ENCODE measurements around the gene FASN. TPM values are rescaled to one million over a fixed set of nuclear protein-coding genes. Genes with fewer than 3 reads are reported as not detected.

FASN gene
- total RNA-seq, 2 donors from 2014 or later = 16.3 to 388 TPM

DNA sequence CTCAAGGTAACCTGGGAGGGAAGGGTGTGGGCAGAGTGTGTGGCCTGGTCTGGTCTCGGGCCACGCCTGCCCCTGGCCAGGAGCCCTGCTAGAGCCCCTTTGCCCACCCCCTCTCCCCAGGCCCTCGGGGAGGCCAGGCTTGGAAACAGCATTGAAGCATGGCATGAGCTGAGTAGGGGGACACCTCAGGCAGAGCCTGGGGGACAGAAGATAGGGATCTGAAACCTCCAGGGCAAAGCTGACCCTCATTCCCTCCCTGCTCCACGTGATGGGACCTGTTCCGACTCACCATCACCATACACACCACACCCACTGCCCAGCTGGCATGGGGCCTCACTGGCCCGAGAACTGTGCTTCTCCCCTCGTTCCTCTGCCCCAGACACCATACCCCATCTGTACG is 48.9 kb downstream of the FASN start:
- Histone ChIP-seq H3K27me3 (no peaks in the 10 kb centered on the region), H3K36me3 (replicated peaks in 1 of 2; ENCODE audit: insufficient read depth in 1 of 2, low read depth in 2 of 2) (no peaks in the 10 kb centered on the region), H3K9me3 (no peaks in the 10 kb centered on the region), H3K27ac (no peak overlapping the region), H3K4me1 (peaks cover 38% of the 10 kb centered on the region), H3K4me3 (no peak overlapping the region)
- intact Hi-C loops (cut with DNase I) = no loop called here
- no peak for TF ChIP-seq POLR2A (IDR thresholded peaks at IDR 0.05)
- TF ChIP-seq, protein P1, sequence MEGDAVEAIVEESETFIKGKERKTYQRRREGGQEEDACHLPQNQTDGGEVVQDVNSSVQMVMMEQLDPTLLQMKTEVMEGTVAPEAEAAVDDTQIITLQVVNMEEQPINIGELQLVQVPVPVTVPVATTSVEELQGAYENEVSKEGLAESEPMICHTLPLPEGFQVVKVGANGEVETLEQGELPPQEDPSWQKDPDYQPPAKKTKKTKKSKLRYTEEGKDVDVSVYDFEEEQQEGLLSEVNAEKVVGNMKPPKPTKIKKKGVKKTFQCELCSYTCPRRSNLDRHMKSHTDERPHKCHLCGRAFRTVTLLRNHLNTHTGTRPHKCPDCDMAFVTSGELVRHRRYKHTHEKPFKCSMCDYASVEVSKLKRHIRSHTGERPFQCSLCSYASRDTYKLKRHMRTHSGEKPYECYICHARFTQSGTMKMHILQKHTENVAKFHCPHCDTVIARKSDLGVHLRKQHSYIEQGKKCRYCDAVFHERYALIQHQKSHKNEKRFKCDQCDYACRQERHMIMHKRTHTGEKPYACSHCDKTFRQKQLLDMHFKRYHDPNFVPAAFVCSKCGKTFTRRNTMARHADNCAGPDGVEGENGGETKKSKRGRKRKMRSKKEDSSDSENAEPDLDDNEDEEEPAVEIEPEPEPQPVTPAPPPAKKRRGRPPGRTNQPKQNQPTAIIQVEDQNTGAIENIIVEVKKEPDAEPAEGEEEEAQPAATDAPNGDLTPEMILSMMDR (IDR thresholded peaks at IDR 0.05) = no peak
- DNase-seq (no peak), ATAC-seq (no peak)
- WGBS, 2 donors = 79 to 82% methylated on average over 6 to 8 of the region's 8 CpGs

DNA sequence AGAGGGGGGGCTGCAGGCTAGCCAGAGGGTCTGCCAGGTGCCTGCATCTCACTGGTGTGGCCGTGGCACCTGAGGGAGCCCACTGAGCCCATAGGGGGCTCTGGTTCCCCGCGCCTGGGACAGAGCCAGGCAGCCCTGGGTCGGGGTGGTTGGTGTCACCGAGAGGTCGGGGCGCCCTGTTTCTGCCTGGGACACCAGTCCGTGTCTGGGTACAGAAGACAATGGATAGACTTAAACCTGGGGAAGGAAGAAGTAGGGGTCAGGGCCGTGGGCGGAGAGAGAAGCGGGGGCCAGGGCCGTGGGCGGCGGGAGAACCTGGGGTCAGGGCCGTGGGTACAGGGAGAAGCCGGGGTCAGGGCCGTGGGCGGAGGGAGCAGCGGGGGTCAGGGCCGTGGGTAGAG is 49.5 kb downstream of the FASN start:
- no peak overlapping the region for H3K27ac ChIP-seq
- DNase-seq (no peak), ATAC-seq (no peak)
- TF ChIP-seq, protein P1 (IDR thresholded peaks at IDR 0.05) = no peak
- no peak for TF ChIP-seq POLR2A (IDR thresholded peaks at IDR 0.05)
- H3K27me3 ChIP-seq = no peaks in the 10 kb centered on the region
- intact Hi-C loops (cut with DNase I) = no loop called here
- no peaks in the 10 kb centered on the region for H3K36me3 ChIP-seq (replicated peaks in 1 of 2; ENCODE audit: insufficient read depth in 1 of 2, low read depth in 2 of 2)
- no peak overlapping the region for H3K4me3 ChIP-seq
- peaks cover 34% of the 10 kb centered on the region for H3K4me1 ChIP-seq
- H3K9me3 ChIP-seq = no peaks in the 10 kb centered on the region
- WGBS, 2 donors = 86 to 87% methylated on average over 19 to 20 of the region's 20 CpGs

DNA sequence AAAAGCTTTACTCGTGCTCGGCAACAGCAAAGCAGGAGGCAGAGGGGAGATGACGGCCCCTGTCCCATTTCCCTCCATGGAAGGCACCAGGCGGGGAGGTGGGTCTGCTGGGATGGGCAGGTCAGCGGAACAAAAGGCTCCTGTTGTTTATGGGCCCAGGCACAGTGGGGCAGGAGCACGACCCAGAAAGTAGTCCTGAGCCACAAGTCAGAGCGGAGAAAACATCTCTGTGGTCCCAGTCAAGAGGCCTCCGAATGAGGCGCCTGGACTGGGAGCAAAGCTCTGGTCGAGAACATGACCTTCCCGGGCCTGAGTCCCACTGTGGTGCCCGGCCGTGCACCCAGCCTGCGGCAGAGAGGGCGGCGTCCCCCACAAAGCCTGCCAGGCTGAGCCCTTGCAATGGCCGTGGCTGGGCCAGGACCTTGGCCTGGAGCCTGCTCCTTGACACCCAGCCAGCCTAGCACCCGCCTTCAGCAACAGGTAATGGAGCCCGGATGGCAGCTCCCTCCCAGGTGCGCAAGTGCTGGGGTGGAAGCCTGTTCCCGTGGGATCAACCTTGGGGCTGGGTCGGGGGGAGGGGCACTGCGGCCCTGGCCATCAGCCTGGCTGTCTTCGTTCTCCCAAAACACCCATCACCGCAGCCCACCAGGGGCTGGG is 50.0 kb downstream of the FASN start:
- Histone ChIP-seq H3K4me3 (no peak overlapping the region), H3K4me1 (peaks cover 29% of the 10 kb centered on the region), H3K9me3 (no peaks in the 10 kb centered on the region), H3K27me3 (no peaks in the 10 kb centered on the region), H3K27ac (no peak overlapping the region), H3K36me3 (replicated peaks in 1 of 2; ENCODE audit: insufficient read depth in 1 of 2, low read depth in 2 of 2) (no peaks in the 10 kb centered on the region)
- DNase-seq (no peak), ATAC-seq (no peak)
- intact Hi-C loops (cut with DNase I) = no loop called here
- WGBS, 2 donors = 81 to 91% methylated on average over 9 to 21 of the region's 25 CpGs
- TF ChIP-seq POLR2A (IDR thresholded peaks at IDR 0.05) = no peak
- TF ChIP-seq, protein P1 (IDR thresholded peaks at IDR 0.05) = no peak

DNA sequence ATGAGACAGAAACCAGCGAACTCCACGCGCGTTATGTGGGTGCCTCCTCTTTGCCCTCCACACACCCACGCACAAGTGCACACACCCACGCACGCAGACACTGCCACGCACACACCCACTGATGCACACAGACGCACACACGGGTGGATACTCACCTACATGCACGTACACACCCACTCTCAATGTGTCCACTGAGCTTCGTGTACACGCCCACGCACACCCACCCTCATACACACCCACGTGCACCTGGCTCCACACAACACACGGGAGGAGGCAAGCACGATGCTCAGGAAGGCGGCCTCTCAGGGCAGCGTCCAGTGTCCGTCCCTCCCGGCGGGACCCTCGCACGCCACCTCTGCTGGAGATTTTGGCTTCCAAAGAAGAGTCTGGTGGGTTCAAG is 50.7 kb downstream of the FASN start:
- Histone ChIP-seq H3K27me3 (no peaks in the 10 kb centered on the region), H3K4me1 (peaks cover 22% of the 10 kb centered on the region), H3K4me3 (no peak overlapping the region), H3K36me3 (replicated peaks in 1 of 2; ENCODE audit: insufficient read depth in 1 of 2, low read depth in 2 of 2) (no peaks in the 10 kb centered on the region), H3K9me3 (no peaks in the 10 kb centered on the region), H3K27ac (no peak overlapping the region)
- 88 to 90% methylated on average over 21 to 24 of the region's 24 CpGs for WGBS, 2 donors
- DNase-seq (no peak), ATAC-seq (no peak)
- no peak for TF ChIP-seq POLR2A (IDR thresholded peaks at IDR 0.05)
- TF ChIP-seq, protein P1 (IDR thresholded peaks at IDR 0.05) = no peak
- intact Hi-C loops (cut with DNase I) = no loop called here

DNA sequence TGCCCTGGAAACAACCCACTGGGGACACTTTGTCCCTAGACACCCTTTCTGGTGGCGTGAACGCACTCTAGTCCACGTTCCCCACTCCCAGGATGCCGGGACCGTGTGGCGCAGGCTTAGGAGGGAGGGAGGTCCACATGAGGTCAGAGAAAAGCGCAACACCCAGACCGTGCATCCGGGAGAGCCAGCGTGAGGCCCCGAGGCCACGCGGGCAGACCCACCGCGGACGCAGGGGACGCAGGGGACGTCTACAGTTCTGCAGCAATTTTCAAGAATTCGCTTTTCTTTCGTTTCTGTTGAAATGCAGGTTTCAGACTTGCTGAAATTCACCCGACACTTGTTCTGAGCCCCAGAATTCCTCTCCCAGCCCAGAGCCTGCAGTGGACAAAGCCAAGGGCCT is 51.1 kb downstream of the FASN start:
- intact Hi-C loops (cut with DNase I) = no loop called here
- DNase-seq (no peak), ATAC-seq (no peak)
- Histone ChIP-seq H3K27me3 (no peaks in the 10 kb centered on the region), H3K9me3 (no peaks in the 10 kb centered on the region), H3K4me1 (peaks cover 20% of the 10 kb centered on the region), H3K4me3 (no peak overlapping the region), H3K27ac (no peak overlapping the region), H3K36me3 (replicated peaks in 1 of 2; ENCODE audit: insufficient read depth in 1 of 2, low read depth in 2 of 2) (no peaks in the 10 kb centered on the region)
- TF ChIP-seq POLR2A (IDR thresholded peaks at IDR 0.05) = no peak
- TF ChIP-seq, protein P1 (IDR thresholded peaks at IDR 0.05) = no peak
- 92 to 95% methylated on average over 21 of the region's 21 CpGs for WGBS, 2 donors

Measured in body of pancreas (tissue), 4 donors.